HepG2 (cell line): ENCODE measurements around the gene GDF15. TPM values are rescaled to one million over a fixed set of nuclear protein-coding genes. Genes with fewer than 3 reads are reported as not detected.

Experiments used
- ATAC-seq: fragments of 200-7000 bp; cut with Tn5 transposase; 3 replicates; pipeline ENCODE4 v1.9.1; 2020; ENCODE audit warnings: mild to moderate bottlenecking, moderate library complexity
- BruUV-seq: library from RNA; stranded (reverse); fragments of 400-500 nt; replicated peaks from 2 replicates; lab custom pipeline; 2021; lab: Mats Ljungman, UMichigan
- CTCF ChIA-PET: fragments of 300-600 bp; formaldehyde crosslinking; extraction: SDS; loops from one replicate; lab custom pipeline; 2021; ENCODE audit warnings: low total read pairs, inconsistent platforms, low intra/inter-chr PET ratio; lab: Yijun Ruan, JAX
- POLR2A ChIA-PET: fragments of 350-600 bp; sonication (Branson Sonifier 250); formaldehyde crosslinking; loops from one replicate; lab custom pipeline; 2020; ENCODE audit warnings: antibody characterized with exemption, inconsistent platforms; lab: Yijun Ruan, JAX
- DNase-seq: peaks from one replicate; pipeline ENCODE4 v3.0.0-alpha.2; 2015; ENCODE audit warnings: low spot score
- FAIRE-seq: peaks from 3 replicates; lab custom pipeline; 2011; peaks lifted over from hg19 to GRCh38; lab: Jason Lieb, UNC
- H2AFZ ChIP-seq: one replicate; pipeline ENCODE4 v1.6.1; 2011; ENCODE audit warnings: low read length, inconsistent platforms
- H3K27ac ChIP-seq: fragments of 300-600 bp; 3 replicates; pipeline ENCODE4 v1.8.0; 2011; ENCODE audit warnings: mixed run types, mild to moderate bottlenecking, mixed read lengths, low read length, inconsistent platforms; ENCODE audit not compliant: insufficient read depth; ENCODE audit errors: extremely low read length
- H3K27me3 ChIP-seq, 2 experiments: fragments of 200-600 bp in 1 of 2; 2 replicates in 1 of 2; 3 replicates in 1 of 2; pipeline versions ENCODE4 v1.6.0 to v1.8.0; 2011; ENCODE audit warnings: low read length in 2 of 2, mild to moderate bottlenecking in 2 of 2, moderate library complexity in 2 of 2, inconsistent platforms in 1 of 2; ENCODE audit not compliant: insufficient read depth in 2 of 2, control insufficient read depth in 1 of 2
- H3K36me3 ChIP-seq, 2 experiments: fragments of 200-600 bp in 1 of 2; replicated peaks in 1 of 2; 2 replicates in 1 of 2; 3 replicates in 1 of 2; pipeline versions ENCODE4 v1.5.1 to v1.8.0; 2011; ENCODE audit warnings: low read length in 2 of 2, inconsistent platforms in 1 of 2; ENCODE audit not compliant: insufficient read depth in 2 of 2, control insufficient read depth in 1 of 2
- H3K4me1 ChIP-seq: 2 replicates; pipeline ENCODE4 v1.5.1; 2012; ENCODE audit warnings: low read length, inconsistent platforms; ENCODE audit not compliant: insufficient read depth
- H3K4me2 ChIP-seq: 2 replicates; pipeline ENCODE4 v1.6.0; 2011; ENCODE audit warnings: low read depth, low read length, inconsistent platforms
- H3K4me3 ChIP-seq, 3 experiments: fragments of 200-600 bp in 1 of 3; sonication (generic), shearing (Covaris generic) in 1 of 3; replicated peaks in 1 of 3; 2 replicates each; pipeline ENCODE4 v1.5.1; 2011 to 2016; ENCODE audit warnings: low read length in 3 of 3, inconsistent platforms in 2 of 3, low read depth in 2 of 3, mild to moderate bottlenecking in 2 of 3, control low read depth in 1 of 3, mixed read lengths in 1 of 3; ENCODE audit not compliant: insufficient read depth in 1 of 3
- H3K79me2 ChIP-seq: one replicate; pipeline ENCODE4 v1.6.1; 2011; ENCODE audit warnings: low read length, inconsistent platforms; ENCODE audit not compliant: insufficient read depth
- H3K9ac ChIP-seq: 2 replicates; pipeline ENCODE4 v1.6.0; 2011; ENCODE audit warnings: mild to moderate bottlenecking, low read depth, low read length, inconsistent platforms; ENCODE audit not compliant: insufficient read depth
- H3K9me3 ChIP-seq: 2 replicates; pipeline ENCODE4 v1.5.1; 2012; ENCODE audit warnings: mild to moderate bottlenecking, low read length
- H4K20me1 ChIP-seq: 2 replicates; pipeline ENCODE4 v1.6.0; 2011; ENCODE audit warnings: inconsistent platforms, mild to moderate bottlenecking, low read length, moderate library complexity; ENCODE audit not compliant: insufficient read depth
- BCL3 ChIP-seq: sonication (generic); formaldehyde crosslinking; IDR thresholded peaks from 2 replicates; pipeline ENCODE4 v1.5.1; 2020; ENCODE audit warnings: mild to moderate bottlenecking, missing genetic modification reagents, moderate library complexity
- HOXA3 ChIP-seq: sonication (generic); formaldehyde crosslinking; IDR thresholded peaks from 2 replicates; pipeline ENCODE4 v1.5.0; 2020; ENCODE audit warnings: missing genetic modification reagents
- KAT8 ChIP-seq: IDR thresholded peaks from 2 replicates; pipeline ENCODE4 v1.6.1; 2016; ENCODE audit warnings: missing genetic modification reagents, missing compliant biosample characterization
- MEIS2 ChIP-seq: sonication (generic); formaldehyde crosslinking; IDR thresholded peaks from 2 replicates; pipeline ENCODE4 v1.9.0; 2021; ENCODE audit warnings: mild to moderate bottlenecking, missing genetic modification reagents
- NR2C2 ChIP-seq: sonication (generic); formaldehyde crosslinking; IDR thresholded peaks from 2 replicates; pipeline ENCODE4 v1.4.0; 2020; ENCODE audit warnings: missing genetic modification reagents, mild to moderate bottlenecking, moderate library complexity, borderline replicate concordance
- RFX1 ChIP-seq: fragments of 450-650 bp; IDR thresholded peaks from 2 replicates; pipeline ENCODE4 v1.6.1; 2017
- RFX3 ChIP-seq: IDR thresholded peaks from 2 replicates; pipeline ENCODE4 v1.6.1; 2016; ENCODE audit warnings: missing biosample characterization, missing genetic modification reagents
- RNF2 ChIP-seq: fragments of 450-650 bp; conservative IDR thresholded peaks from 2 replicates; pipeline ENCODE4 v1.6.1; 2016; ENCODE audit warnings: low read depth
- SNAI1 ChIP-seq: sonication (generic); formaldehyde crosslinking; IDR thresholded peaks from 2 replicates; pipeline ENCODE4 v1.5.0; 2020; ENCODE audit warnings: mild to moderate bottlenecking, missing genetic modification reagents, borderline replicate concordance
- SP2 ChIP-seq: sonication (generic); formaldehyde crosslinking; IDR thresholded peaks from 2 replicates; pipeline ENCODE4 v1.5.1; 2020; ENCODE audit warnings: mild to moderate bottlenecking, missing genetic modification reagents
- ZBTB37 ChIP-seq: sonication (generic); formaldehyde crosslinking; IDR thresholded peaks from 2 replicates; pipeline ENCODE4 v1.4.0; 2020; ENCODE audit warnings: mild to moderate bottlenecking, missing genetic modification reagents
- ZMYM4 ChIP-seq: sonication (generic); formaldehyde crosslinking; IDR thresholded peaks from 2 replicates; pipeline ENCODE4 v1.8.1; 2023; ENCODE audit warnings: mild to moderate bottlenecking, missing genetic modification reagents
- ZNF138 ChIP-seq: sonication (generic); formaldehyde crosslinking; IDR thresholded peaks from 2 replicates; pipeline ENCODE4 v1.5.0; 2020; ENCODE audit warnings: mild to moderate bottlenecking, low read depth, missing genetic modification reagents
- ZNF17 ChIP-seq: sonication (generic); formaldehyde crosslinking; IDR thresholded peaks from 2 replicates; pipeline ENCODE4 v1.5.0; 2020; ENCODE audit warnings: mild to moderate bottlenecking, missing genetic modification reagents
- ZNF329 ChIP-seq: sonication (generic); formaldehyde crosslinking; IDR thresholded peaks from 2 replicates; pipeline ENCODE4 v1.9.0; 2021; ENCODE audit warnings: low read depth, mild to moderate bottlenecking, missing genetic modification reagents
- ZNF652 ChIP-seq: IDR thresholded peaks from 2 replicates; pipeline ENCODE4 v1.6.1; 2016; ENCODE audit warnings: low read depth, borderline replicate concordance
- ZNF672 ChIP-seq: sonication (generic); formaldehyde crosslinking; IDR thresholded peaks from 2 replicates; pipeline ENCODE4 v1.8.1; 2022; ENCODE audit warnings: missing genetic modification reagents
- ZNF747 ChIP-seq: sonication (generic); formaldehyde crosslinking; IDR thresholded peaks from 2 replicates; pipeline ENCODE4 v1.8.1; 2023; ENCODE audit warnings: missing genetic modification reagents, mild to moderate bottlenecking, borderline replicate concordance
- ZNF816 ChIP-seq: sonication (generic); formaldehyde crosslinking; IDR thresholded peaks from 2 replicates; pipeline ENCODE4 v1.8.0; 2022; ENCODE audit warnings: missing genetic modification reagents, mild to moderate bottlenecking, borderline replicate concordance
- ZNF891 ChIP-seq: sonication (generic); formaldehyde crosslinking; IDR thresholded peaks from 2 replicates; pipeline ENCODE4 v1.5.0; 2020; ENCODE audit warnings: mild to moderate bottlenecking, missing genetic modification reagents
- WGBS: methylation state at CpG from one replicate; pipeline ENCODE4 v1.1.6; 2017; ENCODE audit warnings: low lambda C conversion rate; 5-methylcytosine and 5-hydroxymethylcytosine counted together
- in situ Hi-C: cut with HindIII; loops from 2 replicates; pipeline ENCODE4 v1.10.0; 2017; ENCODE audit warnings: low pct_unique_long_range_greater_than_20kb; ENCODE audit not compliant: extremely low pct_ligation_motif_present
- intact Hi-C: fragments of 100-400 bp; cut with micrococcal nuclease; formaldehyde crosslinking; loops from one replicate; pipeline ENCODE4 v1.10.0; 2022; ENCODE audit not compliant: unreplicated experiment
- polyA plus RNA-seq, 8 experiments: library from polyadenylated mRNA; depleted of rRNA in 3 of 8; stranded (reverse) in 7 of 8; unstranded in 1 of 8; fragments of >200 nt; fragmentation: Illumina TruSeq in 4 of 8; extraction: Trizol in 4 of 8; gene quantifications; 2 replicates each; pipeline versions ENCODE4 v1.2.1 to v1.2.3, GENCODE V29; 2011 to 2016; ENCODE audit warnings: low read depth in 4 of 8, missing spikeins in 1 of 8, mixed read lengths in 1 of 8; ENCODE audit not compliant: insufficient read depth in 1 of 8
- total RNA-seq, 5 experiments: library from RNA; depleted of rRNA; stranded (reverse); fragments of >200 nt; fragmentation: Illumina TruSeq; extraction: Trizol; gene quantifications; 2 replicates each; pipeline ENCODE4 v1.2.3, GENCODE V29; 2016; ENCODE audit warnings: low read depth in 1 of 5

Gene GDF15
- total and polyA plus RNA-seq, 2 of the 13 experiments (the other 11 are each of a cell fraction or from before 2014, with no cell fraction given), result 146 to 422 TPM

GRCh38 chr19:18419195-18419698 lies 33.3 kb downstream of the GDF15 start, which contains the start of gene SSBP4:
Gene SSBP4 (plus strand): TSS chr19:18419398. CDS start chr19:18419649, 251 bp downstream.
- no peaks in the 10 kb centered on the region for H3K27me3 ChIP-seq
- peaks cover 65% of the 10 kb centered on the region for H3K4me1 ChIP-seq
- H4K20me1 ChIP-seq, result peaks cover 8% of the 10 kb centered on the region; the same call in 1 of the 2 replicates
- intact Hi-C loops (no loop called here), in situ Hi-C loops (loop anchor here (10.0 kb wide), 2 partner anchors 144 to 214 kb away; partner anchors contain the start of genes IQCN and RAB3A)
- ChIA-PET CTCF (no interaction called here), POLR2A (interaction anchor here (1.0 to 3.7 kb wide), 10 partner anchors 21 to 169 kb away, joined by 3 to 25 read pairs (median 4); partner anchors contain the start of genes GDF15, JUND and LSM4)
- no peaks in the 10 kb centered on the region for H3K9me3 ChIP-seq
- peak within 1 kb of the TSS; percentile 73 for H3K9ac ChIP-seq
- peak within 1 kb of the TSS; percentile 85 for H3K4me2 ChIP-seq
- 0 out of 5 replicates have a peak, but pooled peaks cover 0 to 3% of the 10 kb centered on the region in 2 experiments for H3K36me3 ChIP-seq
- ATAC-seq (peak; percentile 23), FAIRE-seq (no peak), DNase-seq (peak; percentile 66)
- peak within 1 kb of the TSS; percentile 60 to 78 (median 76); a peak in 5 of 6 replicates for H3K4me3 ChIP-seq
- peak within 1 kb of the TSS; percentile 64 for H3K27ac ChIP-seq
- no TSS peak for BruUV-seq
- H3K79me2 ChIP-seq, result peaks cover 31% of the 10 kb centered on the region
- no CpG with 5 or more reads among the region's 80 CpGs for WGBS
- no peak within 1 kb of the TSS for H2AFZ ChIP-seq
- TF ChIP-seq NR2C2 (CRISPR knock-in tag), result no peak
- 0 out of 2 replicates have a peak, but pooled peaks have one; percentile 39 for TF ChIP-seq ZNF329 (CRISPR knock-in tag)
- TF ChIP-seq ZNF891, result no peak
- TF ChIP-seq ZNF672, result 0 out of 2 replicates have a peak, but pooled peaks have one; percentile 3
- no peak for TF ChIP-seq SP2 (CRISPR knock-in tag)
- TF ChIP-seq ZNF747 (CRISPR knock-in tag), result no peak
- no peak for TF ChIP-seq ZNF17 (CRISPR knock-in tag)
- no peak for TF ChIP-seq SNAI1 (CRISPR knock-in tag)
- TF ChIP-seq ZBTB37 (CRISPR knock-in tag), result no peak
- TF ChIP-seq RFX1, result peak; percentile 82
- 0 out of 2 replicates have a peak, but pooled peaks have one; percentile 1 for TF ChIP-seq BCL3 (CRISPR knock-in tag)
- TF ChIP-seq ZNF138 (CRISPR knock-in tag), result no peak
- TF ChIP-seq KAT8 (CRISPR knock-in tag), result no peak
- no peak for TF ChIP-seq HOXA3
- 0 out of 2 replicates have a peak, but pooled peaks have one; percentile 52 for TF ChIP-seq RNF2
- 0 out of 2 replicates have a peak, but pooled peaks have one; percentile 7 for TF ChIP-seq ZMYM4 (CRISPR knock-in tag)
- TF ChIP-seq ZNF652, result no peak
- 0 out of 2 replicates have a peak, but pooled peaks have one; percentile 25 for TF ChIP-seq RFX3 (CRISPR knock-in tag)
- TF ChIP-seq ZNF816 (CRISPR knock-in tag), result no peak
- TF ChIP-seq MEIS2 (CRISPR knock-in tag), result no peak
